Hepatocyte (in vitro differentiated cells): ENCODE results near the gene HOXA1. TPM values are rescaled to one million over a fixed set of nuclear protein-coding genes. Genes with fewer than 3 reads are reported as not detected.
A peak's percentile ranks its signal among the peaks of the same experiment; 100 is the strongest.

Experiments
- DNase-seq: peaks from one replicate; pipeline ENCODE4 v3.0.0-alpha.2; 2016; ENCODE audit warnings: low spot score
- H2AFZ ChIP-seq: fragments of 200-600 bp; sonication (generic); 2 replicates; pipeline ENCODE4 v1.6.0; 2016; ENCODE audit warnings: antibody characterized with exemption, mild to moderate bottlenecking
- H3K27ac ChIP-seq: fragments of 200-600 bp; sonication (generic); 2 replicates; pipeline ENCODE4 v1.5.1; 2016; ENCODE audit warnings: mild to moderate bottlenecking
- H3K27me3 ChIP-seq: fragments of 200-600 bp; sonication (generic); 2 replicates; pipeline ENCODE4 v1.6.1; 2016
- H3K36me3 ChIP-seq: fragments of 200-600 bp; sonication (generic); replicated peaks from 2 replicates; pipeline ENCODE4 v1.5.1; 2016; ENCODE audit warnings: low read depth; ENCODE audit not compliant: insufficient read depth
- H3K4me1 ChIP-seq: fragments of 200-600 bp; sonication (generic); 2 replicates; pipeline ENCODE4 v1.5.1; 2016; ENCODE audit warnings: mild to moderate bottlenecking, moderate library complexity; ENCODE audit not compliant: insufficient read depth
- H3K4me2 ChIP-seq: fragments of 200-600 bp; sonication (generic); 2 replicates; pipeline ENCODE4 v1.6.0; 2016
- H3K4me3 ChIP-seq: fragments of 200-600 bp; sonication (generic); 2 replicates; pipeline ENCODE4 v1.5.1; 2016; ENCODE audit warnings: mild to moderate bottlenecking
- H3K79me2 ChIP-seq: fragments of 200-600 bp; sonication (generic); 2 replicates; pipeline ENCODE4 v1.6.0; 2017; ENCODE audit warnings: mild to moderate bottlenecking
- H3K9me2 ChIP-seq: fragments of 200-600 bp; sonication (generic); replicated peaks from 2 replicates; pipeline ENCODE4 v1.6.0; 2017; ENCODE audit warnings: mild to moderate bottlenecking; ENCODE audit not compliant: insufficient read depth
- H3K9me3 ChIP-seq: fragments of 200-600 bp; sonication (generic); 2 replicates; pipeline ENCODE4 v1.5.1; 2016; ENCODE audit warnings: low read depth, mild to moderate bottlenecking
- H4K20me1 ChIP-seq: fragments of 200-600 bp; sonication (generic); 2 replicates; pipeline ENCODE4 v1.6.0; 2016; ENCODE audit warnings: mild to moderate bottlenecking; ENCODE audit not compliant: insufficient read depth, poor library complexity, severe bottlenecking
- CTCF ChIP-seq: fragments of 200-600 bp; sonication (generic); IDR thresholded peaks from 2 replicates; pipeline ENCODE4 v1.5.1; 2016; ENCODE audit warnings: antibody characterized with exemption, mild to moderate bottlenecking; ENCODE audit not compliant: poor library complexity
- EZH2 ChIP-seq: fragments of 200-600 bp; sonication (generic); IDR thresholded peaks from 2 replicates; pipeline ENCODE4 v1.6.1; 2016; ENCODE audit warnings: antibody characterized with exemption, mild to moderate bottlenecking, borderline replicate concordance
- EZH2phosphoT487 ChIP-seq: fragments of 200-600 bp; sonication (generic); IDR thresholded peaks from one replicate; pipeline ENCODE4 v1.6.1; 2018; ENCODE audit warnings: antibody characterized with exemption, mild to moderate bottlenecking, low read depth, moderate library complexity; ENCODE audit not compliant: unreplicated experiment, severe bottlenecking
- WGBS: methylation state at CpG from one replicate; pipeline ENCODE4 v1.1.6; 2016; ENCODE audit warnings: low lambda C conversion rate; ENCODE audit errors: missing lambda C conversion rate; 5-methylcytosine and 5-hydroxymethylcytosine counted together
- polyA plus RNA-seq: library from polyadenylated mRNA; unstranded; fragments of >200 nt; fragmentation: Nextera tagmentation; extraction: Ambion mirVana; gene quantifications from 2 replicates; pipeline ENCODE4 v1.2.1, GENCODE V29; 2016
- total RNA-seq: library from RNA; depleted of rRNA; stranded (reverse); fragments of >200 nt; gene quantifications from 2 replicates; pipeline ENCODE4 v1.2.3, GENCODE V29; 2014

HOXA1 gene
- total and polyA plus RNA-seq, 2 experiments from 2014 or later, result 0.25 to 0.30 TPM

GRCh38 chr7:27115221-27116026 is 19.6 kb upstream of the HOXA1 start:
- H3K4me3 ChIP-seq, result peak overlapping the region; percentile 18
- no peaks in the 10 kb centered on the region for H3K9me2 ChIP-seq
- no peak for TF ChIP-seq CTCF
- TF ChIP-seq EZH2phosphoT487, result no peak
- TF ChIP-seq EZH2, result peak; percentile 71
- H3K4me2 ChIP-seq, result peak overlapping the region; percentile 91
- H3K79me2 ChIP-seq, result peaks cover 30% of the 10 kb centered on the region
- H3K9me3 ChIP-seq, result no peaks in the 10 kb centered on the region
- H3K4me1 ChIP-seq, result peaks cover 15% of the 10 kb centered on the region
- no peaks in the 10 kb centered on the region for H3K36me3 ChIP-seq
- peak; percentile 72 for DNase-seq
- peak overlapping the region; percentile 75 for H3K27ac ChIP-seq
- WGBS, result 9% methylated on average over 45 of the region's 45 CpGs
- H3K27me3 ChIP-seq, result peaks cover 64% of the 10 kb centered on the region
- H2AFZ ChIP-seq, result no peak overlapping the region
- no peaks in the 10 kb centered on the region for H4K20me1 ChIP-seq

DNA sequence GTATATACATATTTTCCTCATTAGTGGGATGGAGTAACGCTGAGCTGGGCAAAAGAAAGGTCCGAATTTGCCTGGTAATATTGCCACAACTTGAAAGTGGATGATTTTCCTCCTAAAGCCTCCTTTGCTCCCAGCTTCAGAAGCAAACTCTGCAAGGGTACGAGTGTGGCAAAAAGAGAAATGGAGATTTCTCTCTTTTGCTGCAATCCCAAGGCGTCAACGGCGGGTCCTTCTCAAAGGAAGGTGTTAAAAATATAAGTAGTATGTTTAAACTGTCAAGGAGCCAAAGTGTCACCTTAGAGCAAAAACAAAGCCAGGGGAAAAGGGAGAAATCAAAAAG is 19.1 kb upstream of the HOXA1 start:
- H3K4me2 ChIP-seq, result peak overlapping the region; percentile 91
- H3K36me3 ChIP-seq, result no peaks in the 10 kb centered on the region
- peaks cover 18% of the 10 kb centered on the region for H3K4me1 ChIP-seq
- peaks cover 30% of the 10 kb centered on the region for H3K79me2 ChIP-seq
- no peaks in the 10 kb centered on the region for H4K20me1 ChIP-seq
- TF ChIP-seq EZH2, result no peak
- no peak for TF ChIP-seq EZH2phosphoT487
- no peak for TF ChIP-seq CTCF
- H3K27me3 ChIP-seq, result peaks cover 67% of the 10 kb centered on the region
- H3K27ac ChIP-seq, result peak overlapping the region; percentile 57
- no peak overlapping the region for H2AFZ ChIP-seq
- H3K9me2 ChIP-seq, result no peaks in the 10 kb centered on the region
- no peak for DNase-seq
- H3K9me3 ChIP-seq, result no peaks in the 10 kb centered on the region
- 32% methylated on average over 6 of the region's 6 CpGs for WGBS
- H3K4me3 ChIP-seq, result no peak overlapping the region

DNA sequence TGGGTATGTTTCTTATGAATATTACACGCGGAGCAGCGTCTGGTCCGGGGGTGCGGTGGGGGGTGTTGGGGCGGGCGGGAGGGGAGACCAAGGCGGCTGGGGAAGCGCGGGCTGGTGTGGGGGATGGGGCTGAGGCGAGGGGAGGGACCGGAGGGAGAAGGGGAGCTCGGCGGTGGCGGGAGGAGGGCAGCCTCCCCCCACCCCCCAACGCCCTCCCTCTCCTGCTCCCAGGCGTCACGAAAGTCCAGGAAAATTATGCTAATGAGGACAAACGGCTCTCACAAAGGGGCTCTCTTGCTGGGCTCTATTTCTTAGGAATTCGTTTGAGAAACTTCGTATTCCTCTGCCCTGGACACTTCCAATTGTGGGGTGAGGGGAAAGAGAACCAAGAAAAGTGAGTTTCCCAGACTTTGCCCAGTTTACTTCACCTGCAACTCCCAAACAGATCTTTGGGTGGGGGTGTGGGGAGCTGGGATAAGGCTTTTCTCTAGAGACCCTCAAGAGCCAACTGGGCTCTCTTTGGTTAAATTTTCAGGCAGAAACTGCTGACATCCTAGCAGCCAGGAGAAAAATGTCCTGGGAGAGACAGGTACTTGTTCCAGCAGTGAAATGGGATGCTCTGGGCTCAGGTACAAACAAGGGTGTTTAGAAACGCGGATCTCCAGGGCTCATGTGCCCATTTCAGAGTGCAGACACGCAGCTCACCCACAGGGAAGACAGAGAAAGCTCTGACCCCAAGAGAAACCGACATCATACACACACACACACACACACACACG is 18.4 kb upstream of the HOXA1 start:
- H3K4me2 ChIP-seq, result peak overlapping the region; percentile 91
- no peaks in the 10 kb centered on the region for H4K20me1 ChIP-seq
- H3K27ac ChIP-seq, result peak overlapping the region; percentile 80
- H3K36me3 ChIP-seq, result no peaks in the 10 kb centered on the region
- TF ChIP-seq CTCF, result no peak
- 11% methylated on average over 8 of the region's 26 CpGs for WGBS
- DNase-seq, result peak; percentile 55
- H3K9me3 ChIP-seq, result no peaks in the 10 kb centered on the region
- no peaks in the 10 kb centered on the region for H3K9me2 ChIP-seq
- H3K79me2 ChIP-seq, result peaks cover 25% of the 10 kb centered on the region
- no peak overlapping the region for H2AFZ ChIP-seq
- peak overlapping the region; percentile 5 for H3K4me3 ChIP-seq
- peaks cover 18% of the 10 kb centered on the region for H3K4me1 ChIP-seq
- H3K27me3 ChIP-seq, result peaks cover 73% of the 10 kb centered on the region
